EL (cell line): ENCODE measurements around the gene ZNF276.
"Not testable (repeated sequence)": the region's sequence is repeated elsewhere in the genome, so short reads cannot be mapped to it uniquely, and the experiment has no call there.

ENCODE experiments used
- DNase-seq: peaks from one replicate; pipeline ENCODE4 v3.0.0-alpha.2; 2016

Gene ZNF276

GRCh38 chr16:89696670-89697128, 24.6 kb upstream of the ZNF276 start:
- no peak for DNase-seq

- no peak for DNase-seq
Observed at GRCh38 chr16:89697161-89697615, 24.1 kb upstream of the ZNF276 start.

GRCh38 chr16:89697616-89698331, 23.6 kb upstream of the ZNF276 start:
- no peak for DNase-seq

GRCh38 chr16:89698717-89699116, 22.6 kb upstream of the ZNF276 start:
- DNase-seq, result not testable (repeated sequence)

GRCh38 chr16:89699629-89700099, 21.7 kb upstream of the ZNF276 start:
- not testable (repeated sequence) for DNase-seq

GRCh38 chr16:89700100-89700648, 21.2 kb upstream of the ZNF276 start:
- peak; percentile 98 for DNase-seq

- peak; percentile 50 for DNase-seq
Observed at GRCh38 chr16:89700649-89701424, 20.5 kb upstream of the ZNF276 start.

- DNase-seq, result peak; percentile 90
Observed at GRCh38 chr16:89701425-89702406, 19.6 kb upstream of the ZNF276 start, which contains the start of gene SPATA2L. Gene SPATA2L, minus strand, starts transcription at chr16:89701705. Its CDS starts 473 bp downstream, at chr16:89701232.

- no peak for DNase-seq
Observed at GRCh38 chr16:89704281-89704680, 17.1 kb upstream of the ZNF276 start.

GRCh38 chr16:89705006-89705405, 16.3 kb upstream of the ZNF276 start:
- no peak for DNase-seq

GRCh38 chr16:89706518-89707260, 14.6 kb upstream of the ZNF276 start:
- no peak for DNase-seq

GRCh38 chr16:89707695-89708094, 13.6 kb upstream of the ZNF276 start:
- DNase-seq, result no peak

- no peak for DNase-seq
Observed at GRCh38 chr16:89708481-89708931, 12.8 kb upstream of the ZNF276 start.

- DNase-seq, result no peak
Observed at GRCh38 chr16:89709166-89709565, 12.2 kb upstream of the ZNF276 start.

GRCh38 chr16:89709716-89710432, 11.5 kb upstream of the ZNF276 start:
- no peak for DNase-seq

GRCh38 chr16:89710709-89711564, 10.4 kb upstream of the ZNF276 start:
- DNase-seq, result no peak

- peak; percentile 66 for DNase-seq
Observed at GRCh38 chr16:89711601-89712273, 9.6 kb upstream of the ZNF276 start.

GRCh38 chr16:89712274-89712781, 9.0 kb upstream of the ZNF276 start:
- DNase-seq, result no peak

GRCh38 chr16:89716493-89716892, 4.8 kb upstream of the ZNF276 start:
- no peak for DNase-seq
